G401.6 (cell line): Measurements from ENCODE around the gene PLEKHA7.
"Not testable (repeated sequence)": the region's sequence is repeated elsewhere in the genome, so short reads cannot be mapped to it uniquely, and the experiment has no call there.

ENCODE experiments used
- FAIRE-seq: peaks from 2 replicates; lab custom pipeline; 2012; peaks lifted over from hg19 to GRCh38; lab: Jason Lieb, UNC

The PLEKHA7 gene, protein sequence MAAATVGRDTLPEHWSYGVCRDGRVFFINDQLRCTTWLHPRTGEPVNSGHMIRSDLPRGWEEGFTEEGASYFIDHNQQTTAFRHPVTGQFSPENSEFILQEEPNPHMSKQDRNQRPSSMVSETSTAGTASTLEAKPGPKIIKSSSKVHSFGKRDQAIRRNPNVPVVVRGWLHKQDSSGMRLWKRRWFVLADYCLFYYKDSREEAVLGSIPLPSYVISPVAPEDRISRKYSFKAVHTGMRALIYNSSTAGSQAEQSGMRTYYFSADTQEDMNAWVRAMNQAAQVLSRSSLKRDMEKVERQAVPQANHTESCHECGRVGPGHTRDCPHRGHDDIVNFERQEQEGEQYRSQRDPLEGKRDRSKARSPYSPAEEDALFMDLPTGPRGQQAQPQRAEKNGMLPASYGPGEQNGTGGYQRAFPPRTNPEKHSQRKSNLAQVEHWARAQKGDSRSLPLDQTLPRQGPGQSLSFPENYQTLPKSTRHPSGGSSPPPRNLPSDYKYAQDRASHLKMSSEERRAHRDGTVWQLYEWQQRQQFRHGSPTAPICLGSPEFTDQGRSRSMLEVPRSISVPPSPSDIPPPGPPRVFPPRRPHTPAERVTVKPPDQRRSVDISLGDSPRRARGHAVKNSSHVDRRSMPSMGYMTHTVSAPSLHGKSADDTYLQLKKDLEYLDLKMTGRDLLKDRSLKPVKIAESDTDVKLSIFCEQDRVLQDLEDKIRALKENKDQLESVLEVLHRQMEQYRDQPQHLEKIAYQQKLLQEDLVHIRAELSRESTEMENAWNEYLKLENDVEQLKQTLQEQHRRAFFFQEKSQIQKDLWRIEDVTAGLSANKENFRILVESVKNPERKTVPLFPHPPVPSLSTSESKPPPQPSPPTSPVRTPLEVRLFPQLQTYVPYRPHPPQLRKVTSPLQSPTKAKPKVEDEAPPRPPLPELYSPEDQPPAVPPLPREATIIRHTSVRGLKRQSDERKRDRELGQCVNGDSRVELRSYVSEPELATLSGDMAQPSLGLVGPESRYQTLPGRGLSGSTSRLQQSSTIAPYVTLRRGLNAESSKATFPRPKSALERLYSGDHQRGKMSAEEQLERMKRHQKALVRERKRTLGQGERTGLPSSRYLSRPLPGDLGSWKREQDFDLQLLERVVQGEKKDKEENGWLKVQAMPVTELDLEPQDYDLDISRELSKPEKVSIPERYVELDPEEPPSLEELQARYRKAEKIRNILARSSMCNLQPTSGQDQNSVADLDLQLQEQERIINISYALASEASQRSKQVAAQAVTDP

DNA sequence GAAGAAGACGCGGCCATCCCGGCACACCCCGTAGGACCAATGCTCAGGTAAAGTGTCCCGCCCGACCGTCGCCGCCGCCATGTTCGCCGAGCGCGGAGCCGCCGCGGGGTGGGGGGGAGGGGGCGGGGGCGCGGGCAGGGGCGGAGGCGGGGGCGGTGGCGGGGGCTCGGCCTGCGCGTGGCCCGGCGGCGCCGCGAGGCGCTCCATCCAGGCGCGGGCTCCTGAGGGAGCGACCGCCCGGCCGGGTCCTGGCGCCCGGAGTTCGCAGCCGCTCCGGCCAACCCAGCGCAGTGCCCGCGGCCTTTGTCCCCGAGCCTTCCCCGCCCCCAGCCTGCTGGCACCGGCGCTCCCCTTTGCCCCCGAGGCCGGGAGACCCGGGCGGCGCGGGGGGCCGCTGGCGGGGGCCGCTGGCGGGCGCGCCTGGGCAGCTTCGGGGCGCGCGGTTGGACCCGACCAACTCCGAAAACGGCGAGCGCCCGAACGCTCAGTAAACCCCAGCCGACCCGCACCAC, at the start of gene PLEKHA7:
PLEKHA7 (minus strand) TSS at position 94 of the 512 bp plus-strand sequence; CDS start at position 81, 13 bp downstream.
- no peak for FAIRE-seq

DNA sequence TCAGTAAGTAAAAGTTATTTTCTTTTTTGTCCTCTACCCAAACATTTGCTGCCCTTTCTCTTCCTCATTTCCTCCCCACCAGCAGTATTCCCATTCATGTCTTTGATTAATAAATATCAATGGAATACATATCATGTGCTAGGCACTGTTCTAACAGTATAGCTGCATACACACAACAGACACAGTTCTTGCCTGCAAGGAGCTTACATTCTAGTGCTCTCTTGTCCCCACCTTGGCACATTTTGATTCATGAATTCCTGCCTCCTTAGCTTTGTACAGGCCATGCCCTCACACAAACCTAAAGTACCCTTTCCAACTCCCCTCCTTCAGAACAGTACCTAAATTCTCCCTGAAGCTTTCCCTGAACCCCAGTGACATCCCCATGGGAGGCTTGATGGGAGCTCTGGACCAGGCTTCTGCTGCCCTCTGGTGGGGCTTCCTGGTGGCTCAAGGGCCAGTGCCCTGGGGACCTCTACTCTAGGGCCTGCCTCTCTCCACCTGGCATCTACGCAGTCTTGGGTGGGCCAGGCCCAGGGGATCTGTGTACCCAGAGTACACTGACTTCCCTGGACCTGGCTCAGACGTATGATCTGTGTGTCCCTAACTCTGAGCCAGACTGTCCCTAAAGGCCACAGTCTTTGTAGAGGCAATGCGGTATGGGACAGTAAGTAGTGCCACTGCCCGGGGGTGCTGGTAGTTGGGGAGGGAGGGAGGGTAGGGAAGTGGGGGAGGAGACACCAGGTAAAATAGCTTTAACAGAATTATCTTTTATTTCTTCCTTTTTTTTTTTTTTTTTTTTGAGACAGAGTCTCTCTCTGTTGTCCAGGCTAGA, 49.2 kb upstream of the PLEKHA7 start:
- FAIRE-seq, result no peak

DNA sequence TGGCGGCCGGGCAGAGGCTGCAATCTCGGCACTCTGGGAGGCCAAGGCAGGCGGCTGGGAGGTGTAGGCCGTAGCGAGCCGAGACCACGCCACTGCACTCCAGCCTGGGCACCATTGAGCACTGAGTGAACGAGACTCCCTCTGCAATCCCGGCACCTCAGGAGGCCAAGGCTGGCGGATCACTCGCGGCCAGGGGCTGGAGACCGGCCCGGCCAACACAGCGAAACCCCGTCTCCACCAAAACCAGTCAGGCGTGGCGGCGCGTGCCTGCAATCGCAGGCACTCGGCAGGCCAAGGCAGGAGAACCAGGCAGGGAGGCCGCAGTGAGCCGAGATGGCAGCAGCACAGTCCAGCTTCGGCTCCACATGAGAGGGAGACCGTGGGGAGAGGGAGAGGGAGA, 36.9 kb upstream of the PLEKHA7 start:
- FAIRE-seq, result not testable (repeated sequence)

DNA sequence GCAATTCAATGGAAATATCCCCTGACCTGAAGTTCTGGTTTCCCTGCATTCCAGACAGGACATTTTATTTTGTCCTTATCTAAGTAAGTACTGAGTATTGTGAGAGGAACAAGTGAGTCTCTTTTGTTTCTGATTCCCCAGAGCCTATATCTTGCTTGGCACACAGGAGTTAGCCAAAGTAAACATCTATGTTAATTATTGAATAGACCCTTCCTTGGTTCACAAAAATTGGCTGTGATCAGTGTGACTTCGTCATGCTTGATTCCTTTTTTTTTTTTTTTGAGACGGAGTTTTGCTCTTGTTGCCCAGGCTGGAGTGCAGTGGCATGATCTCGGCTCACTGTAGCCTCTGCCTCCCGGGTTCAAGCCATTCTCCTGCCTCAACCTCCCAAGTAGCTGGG, 34.3 kb upstream of the PLEKHA7 start:
- not testable (repeated sequence) for FAIRE-seq

DNA sequence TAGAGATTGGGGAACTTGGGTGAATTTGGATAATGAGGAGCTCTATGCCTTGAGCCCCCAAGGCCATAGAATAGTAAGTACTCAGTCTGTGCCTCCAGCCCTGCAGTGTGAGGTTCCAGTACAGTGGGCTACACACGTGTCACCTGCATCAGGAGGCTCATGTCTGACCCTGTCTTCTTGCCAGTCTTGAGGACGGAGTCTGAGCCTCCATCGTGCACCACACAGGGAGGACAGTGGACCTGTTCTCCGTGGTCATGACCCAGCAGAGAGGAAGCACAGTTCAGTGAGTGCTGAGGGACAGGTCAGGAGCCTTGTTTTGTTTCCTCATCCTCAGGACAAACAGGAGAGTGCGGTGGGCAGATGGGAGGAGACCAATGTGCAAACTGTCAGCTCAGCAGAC, 32.5 kb upstream of the PLEKHA7 start:
- FAIRE-seq, result no peak

DNA sequence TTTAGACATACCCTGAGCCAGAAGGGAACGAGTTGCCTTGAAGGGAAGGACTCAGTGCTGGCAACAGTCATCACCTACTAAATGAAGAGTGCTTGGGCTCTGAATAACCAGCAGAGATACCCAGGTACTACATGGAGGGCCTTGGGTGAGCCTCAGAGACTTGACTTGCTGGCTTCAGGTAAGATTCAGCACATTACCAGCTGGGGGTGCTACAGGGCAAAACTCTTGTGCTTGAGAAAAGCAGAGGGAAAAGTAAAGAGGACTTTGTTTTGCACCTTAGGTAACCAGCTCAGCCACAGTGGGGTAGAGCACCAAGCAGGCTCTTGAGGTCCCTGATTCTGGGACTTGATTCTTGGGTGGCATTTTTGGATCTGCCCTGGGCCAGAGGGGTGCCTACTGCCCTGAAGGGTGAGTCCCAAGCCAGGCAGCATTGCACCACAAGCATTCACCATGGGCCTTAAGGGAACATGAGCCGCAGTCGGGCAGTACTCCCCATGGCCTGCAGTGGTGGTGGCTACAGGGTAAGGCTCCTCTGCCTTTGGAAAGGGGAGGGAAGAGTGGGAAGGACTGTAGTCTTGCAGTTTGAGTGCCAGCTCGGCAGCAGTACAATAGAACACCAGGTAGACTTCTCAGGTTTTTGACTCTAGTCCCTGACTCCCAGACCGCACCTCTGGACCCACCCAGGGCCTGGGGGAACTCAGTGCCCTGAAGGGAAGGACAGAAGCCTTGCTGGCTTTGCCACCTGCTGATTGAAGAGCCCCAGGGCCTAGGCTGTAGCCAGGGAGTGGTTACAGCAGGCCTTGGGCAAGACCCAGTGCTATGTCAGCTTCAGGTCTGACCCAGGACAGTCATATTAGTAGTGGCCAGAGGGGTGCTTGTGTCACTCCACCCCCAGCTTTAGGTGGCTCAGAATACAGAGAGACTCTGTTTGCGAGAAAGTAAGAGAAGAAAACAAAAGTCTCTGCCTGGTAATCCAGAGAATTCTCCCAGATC, 22.7 kb upstream of the PLEKHA7 start:
- no peak for FAIRE-seq

DNA sequence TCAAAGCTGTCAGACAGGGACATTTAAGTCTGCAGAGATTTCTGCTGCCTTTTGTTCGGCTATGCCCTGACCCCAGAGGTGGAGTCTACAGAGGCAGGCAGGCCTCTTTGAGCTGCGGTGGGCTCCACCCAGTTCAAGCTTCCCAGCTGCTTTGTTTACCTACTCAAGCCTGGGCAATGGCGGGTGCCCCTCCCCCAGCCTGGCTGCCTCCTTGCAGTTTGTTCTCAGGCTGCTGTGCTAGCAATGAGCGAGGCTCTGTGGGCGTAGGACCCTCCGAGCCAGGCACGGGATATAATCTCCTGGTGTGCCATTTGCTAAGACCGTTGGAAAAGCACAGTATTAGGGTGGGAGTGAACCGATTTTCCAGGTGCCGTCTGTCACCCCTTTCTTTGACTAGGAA, 19.8 kb upstream of the PLEKHA7 start:
- not testable (repeated sequence) for FAIRE-seq

DNA sequence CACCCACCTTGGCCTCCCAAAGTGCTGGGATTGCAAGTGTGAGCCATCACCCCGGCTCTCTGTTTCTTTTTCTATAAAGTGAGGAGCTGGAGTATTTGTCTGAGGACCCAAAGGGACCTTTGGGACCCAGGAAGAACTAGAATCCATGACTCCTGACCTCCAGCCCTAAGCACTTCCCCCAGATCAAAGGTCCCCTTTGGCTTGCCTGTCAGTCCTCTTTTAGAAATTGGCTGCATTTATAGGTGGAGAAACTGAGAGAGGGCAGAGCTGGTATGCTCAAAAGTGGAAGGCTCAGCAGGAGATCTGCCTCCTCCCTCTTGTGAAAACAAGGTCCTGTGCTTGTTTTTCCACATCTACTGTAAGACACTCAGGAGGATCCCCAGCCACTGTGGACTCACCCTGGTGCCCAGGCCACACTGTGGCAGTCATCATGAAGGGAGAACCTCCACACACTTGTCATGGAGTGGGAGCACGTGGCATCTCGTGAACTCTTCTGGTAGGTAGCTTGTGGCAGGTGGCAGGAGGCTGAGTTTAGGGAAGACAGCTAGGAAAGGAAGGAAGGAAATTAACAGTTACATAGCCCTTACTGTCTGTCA, 12.4 kb upstream of the PLEKHA7 start:
- FAIRE-seq, result no peak

DNA sequence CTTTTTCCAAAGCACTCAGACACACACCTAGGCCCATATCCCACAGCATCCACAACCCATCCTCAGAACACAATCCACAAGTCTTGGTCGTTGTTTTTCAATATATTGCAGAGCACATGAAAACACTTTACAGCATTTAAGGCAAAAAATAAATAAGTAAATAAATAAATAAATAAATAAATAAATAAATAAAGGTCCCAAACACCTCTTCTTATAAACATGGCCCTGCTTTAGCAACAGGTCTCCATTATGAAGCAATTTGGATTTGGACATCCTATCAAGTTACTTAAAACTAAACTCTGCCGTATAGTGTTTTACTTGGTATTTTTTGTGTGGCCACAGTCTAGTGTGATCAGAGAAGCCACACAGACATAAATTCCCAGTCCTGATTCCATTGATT, 10.7 kb upstream of the PLEKHA7 start:
- no peak for FAIRE-seq

DNA sequence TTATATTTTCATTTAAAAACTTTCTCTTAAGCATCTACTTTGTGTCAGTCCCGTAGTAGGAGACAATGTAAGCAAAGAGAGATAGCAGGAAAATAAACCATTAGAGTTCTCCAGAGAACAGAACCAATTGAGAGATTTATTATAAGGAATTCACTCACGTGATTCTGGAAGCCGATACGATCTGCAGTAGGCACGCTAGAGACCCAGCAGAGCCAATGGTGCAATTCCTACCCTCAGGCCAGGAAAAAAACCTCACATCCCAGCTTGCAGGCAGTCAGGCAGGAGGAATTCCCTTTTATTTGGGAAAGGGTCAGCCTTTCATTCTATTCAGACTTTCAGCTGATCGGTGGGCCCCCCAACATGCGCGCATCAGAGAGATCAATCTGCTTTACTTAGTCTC, 7.3 kb upstream of the PLEKHA7 start:
- no peak for FAIRE-seq

DNA sequence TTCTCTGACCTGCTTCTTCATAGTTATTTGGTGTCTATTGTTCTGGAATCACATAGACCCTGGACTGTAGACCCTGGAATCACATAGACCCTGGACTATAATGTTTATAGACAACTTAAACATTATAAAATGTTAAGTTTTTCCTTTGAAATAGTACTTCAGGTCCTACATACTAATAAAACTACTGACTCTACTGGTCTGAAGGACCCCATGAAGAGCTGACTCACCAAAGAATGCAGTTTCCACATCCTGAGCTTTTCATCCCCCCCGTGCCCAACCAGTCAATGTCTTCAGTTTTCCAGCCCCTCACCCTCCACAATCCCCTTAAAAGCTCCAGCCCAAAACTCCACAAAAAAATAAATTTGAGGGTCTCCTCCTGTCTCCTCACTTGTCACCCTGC, 6.6 kb upstream of the PLEKHA7 start:
- no peak for FAIRE-seq

DNA sequence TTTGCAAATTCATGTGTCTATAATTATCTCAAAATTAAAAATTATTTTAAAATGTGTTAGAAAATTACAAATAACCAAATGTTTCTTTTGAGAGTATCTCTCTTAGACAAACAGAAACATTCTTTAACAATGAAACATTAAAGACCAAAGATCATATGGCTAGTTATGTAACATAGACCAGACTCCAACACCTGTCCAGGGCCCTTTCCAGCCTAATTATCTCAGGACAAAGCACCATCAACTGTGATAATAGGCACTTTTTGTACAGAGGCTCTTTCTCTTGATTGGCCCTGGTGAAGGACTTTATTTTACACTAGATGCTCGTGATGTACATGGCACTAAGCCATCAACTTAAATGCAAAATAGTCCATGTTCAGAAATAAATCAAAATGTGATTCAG, 5.0 kb upstream of the PLEKHA7 start:
- no peak for FAIRE-seq

DNA sequence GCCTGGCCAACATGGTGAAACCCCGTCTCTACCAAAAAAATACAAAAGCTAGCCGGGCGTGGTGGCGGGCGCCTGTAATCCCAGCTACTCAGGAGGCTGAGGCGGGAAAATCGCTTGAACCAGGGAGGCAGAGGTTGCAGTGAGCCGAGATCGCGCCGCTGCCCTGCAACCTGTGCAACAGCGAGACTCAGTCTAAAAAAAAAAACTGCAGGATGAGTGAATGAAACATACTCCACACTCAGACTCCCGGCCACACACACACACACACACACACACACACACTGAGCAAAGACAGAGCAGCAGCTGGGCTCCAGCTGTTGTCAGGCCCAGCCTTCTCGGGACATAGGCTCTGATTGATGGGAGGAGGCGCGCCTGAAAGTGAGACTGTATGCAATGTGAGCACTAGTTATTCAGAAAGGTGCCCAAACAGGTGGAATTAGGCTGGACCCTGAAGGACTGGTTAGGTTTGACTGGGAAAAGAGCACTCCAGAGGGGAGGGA, 1.5 kb upstream of the PLEKHA7 start:
- no peak for FAIRE-seq

DNA sequence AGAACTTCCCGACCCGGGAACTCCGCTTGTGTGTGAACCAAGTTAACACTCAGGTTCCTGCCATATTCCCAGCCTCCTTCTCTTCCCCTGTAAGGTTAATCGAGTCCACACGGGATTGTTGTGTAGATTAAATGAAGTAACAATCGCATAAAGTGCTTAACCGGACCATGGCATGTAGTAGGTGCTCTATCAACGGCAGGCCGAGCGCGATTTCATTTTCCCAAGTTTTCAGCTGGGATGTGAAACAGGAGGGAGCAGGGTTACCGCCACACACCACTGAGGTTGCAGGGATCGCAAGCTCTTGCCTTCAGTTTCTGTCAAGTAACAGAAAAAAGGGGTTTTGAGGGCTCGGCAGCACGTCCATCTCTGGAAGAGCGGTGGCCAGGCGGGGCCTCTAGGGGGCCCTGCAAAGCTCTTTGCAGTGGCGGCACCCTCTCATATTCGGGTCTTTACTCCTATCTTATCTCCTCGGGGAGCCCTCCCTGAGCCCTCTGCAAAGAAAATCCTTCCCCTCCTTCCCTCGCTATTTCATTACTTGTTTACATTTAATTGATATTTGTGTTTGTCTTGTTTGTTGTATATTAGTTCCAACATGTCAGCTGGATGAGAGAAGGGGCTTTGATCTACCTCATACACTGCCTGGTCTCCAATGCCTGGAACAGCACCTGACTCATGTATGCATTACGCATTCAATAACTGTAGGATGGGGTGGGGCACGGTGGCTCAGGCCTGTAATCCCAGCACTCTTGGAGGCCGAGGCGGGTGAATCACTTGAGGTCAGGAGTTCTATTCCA, 816 bp upstream of the PLEKHA7 start:
- FAIRE-seq, result no peak

DNA sequence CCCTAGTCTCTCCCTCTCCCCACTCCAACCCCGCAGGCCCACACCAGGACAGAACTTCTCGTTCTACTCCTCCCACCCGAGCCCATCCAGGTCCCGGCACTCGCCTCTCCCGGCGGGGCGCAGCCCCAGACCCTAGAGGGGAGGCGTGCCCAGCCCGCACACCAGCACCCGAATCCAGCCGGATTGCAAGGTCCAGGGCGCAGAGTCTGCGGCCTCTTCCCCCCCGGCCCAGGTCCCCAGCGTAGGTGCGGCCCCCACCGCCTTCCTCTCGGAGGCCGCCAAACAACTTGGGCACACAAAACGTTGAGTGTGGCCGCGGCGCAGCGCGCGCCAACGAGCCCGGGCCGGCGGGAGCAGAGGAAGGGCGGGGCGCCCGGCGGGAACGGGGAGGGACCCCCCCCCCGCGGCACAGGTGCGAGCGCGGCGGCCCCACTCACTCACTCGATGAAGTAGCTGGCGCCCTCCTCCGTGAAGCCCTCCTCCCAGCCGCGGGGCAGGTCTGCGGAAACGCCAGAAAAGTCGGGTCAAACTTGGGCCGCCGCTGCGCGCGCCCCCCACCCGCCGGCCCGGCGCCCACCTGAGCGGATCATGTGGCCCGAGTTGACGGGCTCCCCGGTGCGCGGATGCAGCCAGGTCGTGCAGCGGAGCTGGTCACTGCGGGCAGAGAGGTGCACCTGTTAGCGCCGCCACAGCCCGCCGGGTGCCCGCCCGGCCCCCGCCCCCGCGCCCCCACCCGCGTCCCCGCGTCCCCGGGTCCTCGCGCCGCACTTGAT, 480 bp downstream of the PLEKHA7 start:
- no peak for FAIRE-seq

DNA sequence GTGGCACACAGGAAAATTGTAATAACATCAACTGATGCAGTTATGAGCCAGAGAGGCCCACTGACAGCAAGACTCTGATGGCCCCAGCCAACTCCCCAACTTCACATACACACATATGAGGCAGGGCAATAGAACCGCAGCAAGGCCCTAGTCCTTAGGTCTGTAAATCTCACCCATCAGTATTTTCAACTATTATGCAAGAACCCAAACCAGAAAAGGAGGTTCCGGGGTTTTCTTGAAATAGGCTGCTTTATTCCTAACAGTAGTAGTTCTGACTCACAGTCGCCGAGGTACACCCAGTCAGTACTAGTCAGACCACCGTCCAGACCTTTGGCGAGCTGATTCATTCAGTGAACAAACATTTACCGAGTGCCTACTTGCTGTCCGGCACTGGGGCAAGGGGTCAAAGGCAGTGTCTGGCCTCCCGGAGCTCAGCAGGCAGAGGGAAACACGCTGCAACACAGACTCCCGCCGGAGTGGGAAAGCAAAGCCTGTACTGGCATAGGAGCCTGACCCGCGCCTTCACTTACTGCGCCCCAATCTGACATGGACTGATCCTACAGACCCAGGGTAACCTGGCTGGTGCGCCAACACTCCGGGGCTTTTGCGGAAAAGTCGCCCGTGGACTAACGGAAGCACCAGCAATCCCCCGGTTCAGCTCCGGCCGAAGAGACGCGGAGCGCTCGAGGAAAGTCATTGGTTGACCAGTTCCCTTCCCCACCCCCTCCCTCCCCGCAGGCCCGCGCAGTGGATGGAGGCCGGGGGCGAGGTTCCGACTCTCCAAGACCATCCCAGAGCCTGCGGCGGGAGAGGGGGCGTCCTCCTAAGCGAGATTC, 1.3 kb downstream of the PLEKHA7 start:
- FAIRE-seq, result no peak

DNA sequence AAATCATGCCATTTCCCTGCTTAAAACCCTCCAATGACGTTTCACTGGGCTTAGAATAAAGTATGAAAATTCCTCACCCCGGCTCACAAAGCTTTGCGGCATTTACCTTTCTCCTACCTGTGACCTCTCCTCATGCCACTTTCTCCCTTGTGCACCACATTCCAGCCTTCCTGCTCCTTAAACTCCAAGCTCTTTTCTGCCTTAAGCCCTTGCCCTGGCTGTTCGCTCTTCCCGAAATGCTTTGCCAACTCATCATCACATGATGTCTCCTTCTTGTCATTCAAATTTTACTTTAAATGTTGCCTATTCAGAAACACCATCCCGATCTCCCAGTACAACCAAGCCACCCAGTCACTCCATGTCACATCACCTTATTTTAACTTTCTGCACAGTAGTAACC, 2.0 kb downstream of the PLEKHA7 start:
- no peak for FAIRE-seq
